ENCODE measurements around the gene KATNAL1. TPM values are rescaled to one million over a fixed set of nuclear protein-coding genes. Genes with fewer than 3 reads are reported as not detected.
"Not testable (repeated sequence)": the region's sequence is repeated elsewhere in the genome, so short reads cannot be mapped to it uniquely, and the experiment has no call there.

KATNAL1 gene
- total RNA-seq, 1 experiment from 2014 or later: 11.2 TPM

GRCh38 chr13:30274083-30274482, 33.3 kb downstream of the KATNAL1 start:
- Histone ChIP-seq H2AFZ (ENCODE audit: low read length) (no peak overlapping the region), H3K56ac (ENCODE audit: insufficient read length, low read depth, low read length) (no peak overlapping the region), H3K27ac (ENCODE audit: insufficient read length, low read depth, low read length) (no peak overlapping the region), H2BK120ac (ENCODE audit: low read depth, low read length, poor library complexity, severe bottlenecking) (no peak overlapping the region), H3K79me2 (ENCODE audit: insufficient read depth, low read length) (no peaks in the 10 kb centered on the region), H3K23ac (ENCODE audit: insufficient read length, low read depth, low read length) (no peak overlapping the region), H3K9me3 (ENCODE audit: control insufficient read depth, low read depth, low read length) (no peaks in the 10 kb centered on the region), H2BK20ac (ENCODE audit: low read depth, low read length, poor library complexity, severe bottlenecking) (no peak overlapping the region), H2BK15ac (ENCODE audit: low read depth, low read length) (no peak overlapping the region), H2BK12ac (ENCODE audit: insufficient read length, low read depth, low read length) (no peak overlapping the region), H2AK5ac (ENCODE audit: insufficient read length, low read length) (no peak overlapping the region), H3K4ac (ENCODE audit: low read depth, low read length) (no peak overlapping the region), H3K23me2 (ENCODE audit: insufficient read length, low read depth, low read length, poor library complexity, severe bottlenecking) (no peaks in the 10 kb centered on the region), H4K8ac (replicated peaks; ENCODE audit: insufficient read length, low read depth, low read length) (no peak overlapping the region), H2BK5ac (ENCODE audit: insufficient read length, low read length) (no peak overlapping the region), H4K20me1 (ENCODE audit: control insufficient read depth, insufficient read depth, insufficient read length) (no peaks in the 10 kb centered on the region), H3T11ph (ENCODE audit: low read length) (no peak overlapping the region), H4K91ac (ENCODE audit: insufficient read length, low read depth, low read length) (no peak overlapping the region), H3K9ac (ENCODE audit: extremely low read depth, insufficient read length, low read length) (no peak overlapping the region), H3K4me2 (ENCODE audit: insufficient read depth, insufficient read length, low read length) (no peak overlapping the region), H4K5ac (ENCODE audit: insufficient read length, low read depth, low read length) (no peak overlapping the region), H3K18ac (ENCODE audit: insufficient read length, low read depth, low read length) (no peak overlapping the region), H3K14ac (ENCODE audit: insufficient read depth, low read length) (no peak overlapping the region), H3K27me3 (ENCODE audit: insufficient read depth, low read length) (no peaks in the 10 kb centered on the region), H3K4me1 (ENCODE audit: insufficient read depth, low read length) (no peaks in the 10 kb centered on the region), H3K79me1 (ENCODE audit: insufficient read depth, low read depth, low read length, poor library complexity, severe bottlenecking) (no peaks in the 10 kb centered on the region)
- H3K36me3 Mint-ChIP-seq (ENCODE audit: insufficient read depth in 1 of 3, low read depth in 3 of 3): peaks cover 9 to 37% (median 27%) of the 10 kb centered on the region in 3 experiments; a peak in 6 of 7 replicates
- no peak for DNase-seq
- no peak for TF ChIP-seq CTCF (conservative IDR thresholded peaks at IDR 0.05)
- no peaks in the 10 kb centered on the region; a peak in 1 of 4 replicates for H3K4me1 Mint-ChIP-seq
- no peaks in the 10 kb centered on the region for H3K27me3 Mint-ChIP-seq (ENCODE audit: low read depth)
- no peak overlapping the region for H3K27ac Mint-ChIP-seq
- peaks cover 0 to 2% of the 10 kb centered on the region in 2 experiments; a peak in 2 of 5 replicates for H3K9me3 Mint-ChIP-seq
- no peak overlapping the region for H3K4me3 Mint-ChIP-seq

- H2BK15ac ChIP-seq (ENCODE audit: low read depth, low read length); H2BK12ac ChIP-seq (ENCODE audit: insufficient read length, low read depth, low read length); H3K9ac ChIP-seq (ENCODE audit: extremely low read depth, insufficient read length, low read length); H2AFZ ChIP-seq (ENCODE audit: low read length); H2BK120ac ChIP-seq (ENCODE audit: low read depth, low read length, poor library complexity, severe bottlenecking); H2AK5ac ChIP-seq (ENCODE audit: insufficient read length, low read length); H3K4me1 ChIP-seq (ENCODE audit: insufficient read depth, low read length); H2BK20ac ChIP-seq (ENCODE audit: low read depth, low read length, poor library complexity, severe bottlenecking); H4K20me1 ChIP-seq (ENCODE audit: control insufficient read depth, insufficient read depth, insufficient read length); H3K27ac ChIP-seq (ENCODE audit: insufficient read length, low read depth, low read length); H3K79me1 ChIP-seq (ENCODE audit: insufficient read depth, low read depth, low read length, poor library complexity, severe bottlenecking); H3K23ac ChIP-seq (ENCODE audit: insufficient read length, low read depth, low read length); H4K5ac ChIP-seq (ENCODE audit: insufficient read length, low read depth, low read length); H3K27me3 ChIP-seq (ENCODE audit: insufficient read depth, low read length); H3K9me3 Mint-ChIP-seq; H3K23me2 ChIP-seq (ENCODE audit: insufficient read length, low read depth, low read length, poor library complexity, severe bottlenecking); H3K4me1 Mint-ChIP-seq; DNase-seq; H2BK5ac ChIP-seq (ENCODE audit: insufficient read length, low read length); H3K27me3 Mint-ChIP-seq (ENCODE audit: low read depth); H3K18ac ChIP-seq (ENCODE audit: insufficient read length, low read depth, low read length); H4K8ac ChIP-seq (replicated peaks; ENCODE audit: insufficient read length, low read depth, low read length); H3K27ac Mint-ChIP-seq; H3K4me2 ChIP-seq (ENCODE audit: insufficient read depth, insufficient read length, low read length); H3K79me2 ChIP-seq (ENCODE audit: insufficient read depth, low read length); H4K91ac ChIP-seq (ENCODE audit: insufficient read length, low read depth, low read length); H3K4ac ChIP-seq (ENCODE audit: low read depth, low read length); H3K4me3 Mint-ChIP-seq; H3T11ph ChIP-seq (ENCODE audit: low read length); H3K14ac ChIP-seq (ENCODE audit: insufficient read depth, low read length); H3K9me3 ChIP-seq (ENCODE audit: control insufficient read depth, low read depth, low read length); H3K56ac ChIP-seq (ENCODE audit: insufficient read length, low read depth, low read length): not testable (repeated sequence)
- no CpG with 5 or more reads among the region's 31 CpGs for WGBS (ENCODE audit: extremely low coverage, insufficient read length, low lambda C conversion rate)
- H3K36me3 Mint-ChIP-seq (ENCODE audit: insufficient read depth in 1 of 3, low read depth in 3 of 3): peaks cover 8 to 29% (median 27%) of the 10 kb centered on the region in 3 experiments
Observed at GRCh38 chr13:30270035-30270434, 37.3 kb downstream of the KATNAL1 start.
